HepG2 (cell line): ENCODE measurements around the gene MX2. TPM values are rescaled to one million over a fixed set of nuclear protein-coding genes. Genes with fewer than 3 reads are reported as not detected.

ENCODE experiments used
- ATAC-seq: fragments of 200-7000 bp; cut with Tn5 transposase; 3 replicates; pipeline ENCODE4 v1.9.1; 2020; ENCODE audit warnings: mild to moderate bottlenecking, moderate library complexity
- BruUV-seq: library from RNA; stranded (reverse); fragments of 400-500 nt; replicated peaks from 2 replicates; lab custom pipeline; 2021; lab: Mats Ljungman, UMichigan
- CTCF ChIA-PET: fragments of 300-600 bp; formaldehyde crosslinking; extraction: SDS; loops from one replicate; lab custom pipeline; 2021; ENCODE audit warnings: low total read pairs, inconsistent platforms, low intra/inter-chr PET ratio; lab: Yijun Ruan, JAX
- POLR2A ChIA-PET: fragments of 350-600 bp; sonication (Branson Sonifier 250); formaldehyde crosslinking; loops from one replicate; lab custom pipeline; 2020; ENCODE audit warnings: antibody characterized with exemption, inconsistent platforms; lab: Yijun Ruan, JAX
- DNase-seq: peaks from one replicate; pipeline ENCODE4 v3.0.0-alpha.2; 2015; ENCODE audit warnings: low spot score
- FAIRE-seq: peaks from 3 replicates; lab custom pipeline; 2011; peaks lifted over from hg19 to GRCh38; lab: Jason Lieb, UNC
- H2AFZ ChIP-seq: one replicate; pipeline ENCODE4 v1.6.1; 2011; ENCODE audit warnings: low read length, inconsistent platforms
- H3K27ac ChIP-seq: fragments of 300-600 bp; 3 replicates; pipeline ENCODE4 v1.8.0; 2011; ENCODE audit warnings: mixed run types, mild to moderate bottlenecking, mixed read lengths, low read length, inconsistent platforms; ENCODE audit not compliant: insufficient read depth; ENCODE audit errors: extremely low read length
- H3K27me3 ChIP-seq, 2 experiments: fragments of 200-600 bp in 1 of 2; 2 replicates in 1 of 2; 3 replicates in 1 of 2; pipeline versions ENCODE4 v1.6.0 to v1.8.0; 2011; ENCODE audit warnings: low read length in 2 of 2, mild to moderate bottlenecking in 2 of 2, moderate library complexity in 2 of 2, inconsistent platforms in 1 of 2; ENCODE audit not compliant: insufficient read depth in 2 of 2, control insufficient read depth in 1 of 2
- H3K36me3 ChIP-seq, 2 experiments: fragments of 200-600 bp in 1 of 2; replicated peaks in 1 of 2; 2 replicates in 1 of 2; 3 replicates in 1 of 2; pipeline versions ENCODE4 v1.5.1 to v1.8.0; 2011; ENCODE audit warnings: low read length in 2 of 2, inconsistent platforms in 1 of 2; ENCODE audit not compliant: insufficient read depth in 2 of 2, control insufficient read depth in 1 of 2
- H3K4me1 ChIP-seq: 2 replicates; pipeline ENCODE4 v1.5.1; 2012; ENCODE audit warnings: low read length, inconsistent platforms; ENCODE audit not compliant: insufficient read depth
- H3K4me2 ChIP-seq: 2 replicates; pipeline ENCODE4 v1.6.0; 2011; ENCODE audit warnings: low read depth, low read length, inconsistent platforms
- H3K4me3 ChIP-seq, 3 experiments: fragments of 200-600 bp in 1 of 3; sonication (generic), shearing (Covaris generic) in 1 of 3; replicated peaks in 1 of 3; 2 replicates each; pipeline ENCODE4 v1.5.1; 2011 to 2016; ENCODE audit warnings: low read length in 3 of 3, inconsistent platforms in 2 of 3, low read depth in 2 of 3, mild to moderate bottlenecking in 2 of 3, control low read depth in 1 of 3, mixed read lengths in 1 of 3; ENCODE audit not compliant: insufficient read depth in 1 of 3
- H3K79me2 ChIP-seq: one replicate; pipeline ENCODE4 v1.6.1; 2011; ENCODE audit warnings: low read length, inconsistent platforms; ENCODE audit not compliant: insufficient read depth
- H3K9ac ChIP-seq: 2 replicates; pipeline ENCODE4 v1.6.0; 2011; ENCODE audit warnings: mild to moderate bottlenecking, low read depth, low read length, inconsistent platforms; ENCODE audit not compliant: insufficient read depth
- H3K9me3 ChIP-seq: 2 replicates; pipeline ENCODE4 v1.5.1; 2012; ENCODE audit warnings: mild to moderate bottlenecking, low read length
- H4K20me1 ChIP-seq: 2 replicates; pipeline ENCODE4 v1.6.0; 2011; ENCODE audit warnings: inconsistent platforms, mild to moderate bottlenecking, low read length, moderate library complexity; ENCODE audit not compliant: insufficient read depth
- ADNP ChIP-seq: sonication (generic); formaldehyde crosslinking; IDR thresholded peaks from 2 replicates; pipeline ENCODE4 v1.4.0; 2020; ENCODE audit warnings: missing genetic modification reagents
- BCLAF1 ChIP-seq: fragments of 450-650 bp; IDR thresholded peaks from 2 replicates; pipeline ENCODE4 v1.6.1; 2017; ENCODE audit warnings: mild to moderate bottlenecking
- CSRNP2 ChIP-seq: sonication (generic); formaldehyde crosslinking; conservative IDR thresholded peaks from 2 replicates; pipeline ENCODE4 v1.8.0; 2022; ENCODE audit warnings: low read depth, missing genetic modification reagents
- ETV6 ChIP-seq: sonication (generic); formaldehyde crosslinking; conservative IDR thresholded peaks from 2 replicates; pipeline ENCODE4 v1.4.0; 2020; ENCODE audit warnings: missing genetic modification reagents
- HBP1 ChIP-seq: IDR thresholded peaks from 2 replicates; pipeline ENCODE4 v1.6.1; 2016; ENCODE audit warnings: low read depth, control low read depth
- MAF1 ChIP-seq: sonication (generic); formaldehyde crosslinking; IDR thresholded peaks from 2 replicates; pipeline ENCODE4 v1.5.0; 2020; ENCODE audit warnings: missing genetic modification reagents, borderline replicate concordance
- MIER2 ChIP-seq: IDR thresholded peaks from 2 replicates; pipeline ENCODE4 v1.6.1; 2016; ENCODE audit warnings: missing biosample characterization, missing genetic modification reagents
- MIXL1 ChIP-seq: IDR thresholded peaks from 2 replicates; pipeline ENCODE4 v1.6.1; 2016
- MTA3 ChIP-seq: sonication (generic); formaldehyde crosslinking; IDR thresholded peaks from 2 replicates; pipeline ENCODE4 v1.4.0; 2020; ENCODE audit warnings: missing genetic modification reagents
- SNAPC4 ChIP-seq: sonication (generic); formaldehyde crosslinking; IDR thresholded peaks from 2 replicates; pipeline ENCODE4 v1.4.0; 2020; ENCODE audit warnings: mild to moderate bottlenecking, missing genetic modification reagents
- TEAD3 ChIP-seq: optimal IDR thresholded peaks from 2 replicates; pipeline ENCODE3; 2016; ENCODE audit warnings: borderline replicate concordance
- ZMAT3 ChIP-seq: sonication (generic); formaldehyde crosslinking; conservative IDR thresholded peaks from 2 replicates; pipeline ENCODE4 v1.7.0; 2021; ENCODE audit warnings: missing genetic modification reagents
- ZNF577 ChIP-seq: sonication (generic); formaldehyde crosslinking; IDR thresholded peaks from 2 replicates; pipeline ENCODE4 v1.4.0; 2020; ENCODE audit warnings: mild to moderate bottlenecking, low read depth, missing genetic modification reagents, borderline replicate concordance
- ZNF629 ChIP-seq: sonication (generic); formaldehyde crosslinking; conservative IDR thresholded peaks from 2 replicates; pipeline ENCODE4 v1.5.0; 2020; ENCODE audit warnings: missing genetic modification reagents
- ZNF776 ChIP-seq: sonication (generic); formaldehyde crosslinking; IDR thresholded peaks from 2 replicates; pipeline ENCODE4 v1.4.0; 2020; ENCODE audit warnings: mild to moderate bottlenecking, missing genetic modification reagents
- ZNF878 ChIP-seq: sonication (generic); formaldehyde crosslinking; IDR thresholded peaks from 2 replicates; pipeline ENCODE4 v1.8.1; 2023; ENCODE audit warnings: mild to moderate bottlenecking, missing genetic modification reagents, moderate library complexity
- WGBS: methylation state at CpG from one replicate; pipeline ENCODE4 v1.1.6; 2017; ENCODE audit warnings: low lambda C conversion rate; 5-methylcytosine and 5-hydroxymethylcytosine counted together
- in situ Hi-C: cut with HindIII; loops from 2 replicates; pipeline ENCODE4 v1.10.0; 2017; ENCODE audit warnings: low pct_unique_long_range_greater_than_20kb; ENCODE audit not compliant: extremely low pct_ligation_motif_present
- intact Hi-C: fragments of 100-400 bp; cut with micrococcal nuclease; formaldehyde crosslinking; loops from one replicate; pipeline ENCODE4 v1.10.0; 2022; ENCODE audit not compliant: unreplicated experiment
- polyA plus RNA-seq, 8 experiments: library from polyadenylated mRNA; depleted of rRNA in 3 of 8; stranded (reverse) in 7 of 8; unstranded in 1 of 8; fragments of >200 nt; fragmentation: Illumina TruSeq in 4 of 8; extraction: Trizol in 4 of 8; gene quantifications; 2 replicates each; pipeline versions ENCODE4 v1.2.1 to v1.2.3, GENCODE V29; 2011 to 2016; ENCODE audit warnings: low read depth in 4 of 8, missing spikeins in 1 of 8, mixed read lengths in 1 of 8; ENCODE audit not compliant: insufficient read depth in 1 of 8
- total RNA-seq, 5 experiments: library from RNA; depleted of rRNA; stranded (reverse); fragments of >200 nt; fragmentation: Illumina TruSeq; extraction: Trizol; gene quantifications; 2 replicates each; pipeline ENCODE4 v1.2.3, GENCODE V29; 2016; ENCODE audit warnings: low read depth in 1 of 5

Gene MX2
- total and polyA plus RNA-seq, 2 of the 13 experiments (the other 11 are each of a cell fraction or from before 2014, with no cell fraction given) = 24.0 to 35.7 TPM

GRCh38 chr21:41349126-41349525, 12.7 kb upstream of the MX2 start:
- no peak for DNase-seq
- in situ Hi-C loops = no loop called here
- TF ChIP-seq ETV6 (CRISPR knock-in tag) = no peak
- TF ChIP-seq ZNF878 (CRISPR knock-in tag) = no peak
- no peak for TF ChIP-seq MTA3
- no peak for TF ChIP-seq BCLAF1
- no peak for TF ChIP-seq MIXL1 (CRISPR knock-in tag)
- TF ChIP-seq MAF1 (CRISPR knock-in tag) = no peak
- TF ChIP-seq SNAPC4 (CRISPR knock-in tag) = no peak
- no peak for TF ChIP-seq MIER2 (CRISPR knock-in tag)
- no peak for TF ChIP-seq ZNF629 (CRISPR knock-in tag)
- TF ChIP-seq TEAD3 (CRISPR knock-in tag) = no peak
- no peak for TF ChIP-seq ZNF776 (CRISPR knock-in tag)
- TF ChIP-seq ZNF577 (CRISPR knock-in tag) = no peak
- no peak for TF ChIP-seq CSRNP2 (CRISPR knock-in tag)
- no peak for TF ChIP-seq ZMAT3 (CRISPR knock-in tag)
- TF ChIP-seq ADNP (CRISPR knock-in tag) = no peak
- no peak for TF ChIP-seq HBP1

More at GRCh38 chr21:41349126-41349525, 12.7 kb upstream of the MX2 start:
- Histone ChIP-seq H3K9me3 (no peaks in the 10 kb centered on the region), H3K4me2 (no peak overlapping the region), H3K9ac (no peak overlapping the region), H3K79me2 (no peaks in the 10 kb centered on the region), H3K4me1 (no peaks in the 10 kb centered on the region), H2AFZ (no peak overlapping the region), H3K27ac (no peak overlapping the region), H3K36me3 (peaks cover 20 to 53% of the 10 kb centered on the region in 2 experiments), H4K20me1 (no peaks in the 10 kb centered on the region), H3K27me3 (no peaks in the 10 kb centered on the region), H3K4me3 (no peak overlapping the region)
- POLR2A ChIA-PET = interaction anchor here (1.4 kb wide), 1 partner anchor 26 kb away, joined by 5 read pairs; no protein-coding TSS in a partner anchor
- ATAC-seq = no peak
- FAIRE-seq = no peak
- 96% methylated on average over 7 of the region's 7 CpGs for WGBS
- intact Hi-C loops = no loop called here
- no TSS peak for BruUV-seq
- CTCF ChIA-PET = no interaction called here
